OCI-LY1 (cell line): ENCODE data around the gene CYP4F12.

Source experiments
- H2AFZ ChIP-seq: fragments of 200-600 bp; sonication (generic), shearing (Covaris generic); 2 replicates; pipeline ENCODE4 v1.6.0; 2014; ENCODE audit warnings: antibody characterized with exemption, mild to moderate bottlenecking, low read length
- H3F3A ChIP-seq: fragments of 200-600 bp; sonication (generic), shearing (Covaris generic); 2 replicates; pipeline ENCODE4 v1.6.0; 2014; ENCODE audit warnings: mild to moderate bottlenecking, antibody characterized with exemption, low read length, moderate library complexity; ENCODE audit not compliant: insufficient read depth
- H3K27ac ChIP-seq: fragments of 200-600 bp; sonication (generic); 2 replicates; pipeline ENCODE4 v1.5.1; 2014; ENCODE audit warnings: low read length, mixed run types, mild to moderate bottlenecking, low read depth; ENCODE audit not compliant: poor library complexity, severe bottlenecking
- H3K27me3 ChIP-seq: fragments of 200-600 bp; sonication (generic); 2 replicates; pipeline ENCODE4 v1.6.0; 2014; ENCODE audit warnings: antibody characterized with exemption, mild to moderate bottlenecking, low read length, moderate library complexity; ENCODE audit not compliant: insufficient read depth
- H3K36me3 ChIP-seq: fragments of 200-600 bp; sonication (generic); 2 replicates; pipeline ENCODE4 v1.6.1; 2014; ENCODE audit warnings: mild to moderate bottlenecking, antibody characterized with exemption, low read length, moderate library complexity, mixed read lengths; ENCODE audit not compliant: insufficient read depth
- H3K4me1 ChIP-seq: fragments of 200-600 bp; sonication (generic); 2 replicates; pipeline ENCODE4 v1.5.1; 2014; ENCODE audit warnings: mild to moderate bottlenecking, low read length, moderate library complexity; ENCODE audit not compliant: insufficient read depth, severe bottlenecking
- H3K4me2 ChIP-seq: fragments of 200-600 bp; sonication (generic), shearing (Covaris generic); 2 replicates; pipeline ENCODE4 v1.6.1; 2014; ENCODE audit warnings: low read length
- H3K4me3 ChIP-seq: fragments of 200-600 bp; sonication (generic); 2 replicates; pipeline ENCODE4 v1.5.1; 2014; ENCODE audit warnings: low read length, low read depth, mild to moderate bottlenecking, mixed read lengths; ENCODE audit not compliant: poor library complexity, severe bottlenecking
- H3K79me2 ChIP-seq: fragments of 200-600 bp; shearing (Covaris generic); 2 replicates; pipeline ENCODE4 v1.6.1; 2016; ENCODE audit warnings: mixed run types, low read length, mixed read lengths; ENCODE audit not compliant: insufficient read depth
- H3K9ac ChIP-seq: fragments of 200-600 bp; sonication (generic), shearing (Covaris generic); 2 replicates; pipeline ENCODE4 v1.6.1; 2014; ENCODE audit warnings: mild to moderate bottlenecking, low read length, mixed read lengths
- H3K9me2 ChIP-seq: fragments of 200-600 bp; sonication (generic), shearing (Covaris generic); 2 replicates; pipeline ENCODE4 v1.6.1; 2014; ENCODE audit warnings: low read depth, mild to moderate bottlenecking, low read length, mixed read lengths
- H3K9me3 ChIP-seq: fragments of 200-600 bp; shearing (Covaris generic); 2 replicates; pipeline ENCODE4 v1.6.1; 2014; ENCODE audit warnings: low read length, mixed read lengths
- H4K20me1 ChIP-seq: fragments of 200-600 bp; sonication (generic), shearing (Covaris generic); 2 replicates; pipeline ENCODE4 v1.6.0; 2016; ENCODE audit warnings: mild to moderate bottlenecking, low read length; ENCODE audit not compliant: insufficient read depth
- CTCF ChIP-seq: fragments of 200-600 bp; sonication (generic), shearing (Covaris generic); IDR thresholded peaks from 2 replicates; pipeline ENCODE4 v1.5.1; 2017; ENCODE audit warnings: mild to moderate bottlenecking, antibody characterized with exemption, low read length, moderate library complexity, mixed read lengths
- EZH2 ChIP-seq: fragments of 200-600 bp; sonication (generic), shearing (Covaris generic); IDR thresholded peaks from 2 replicates; pipeline ENCODE4 v1.8.0; 2017; ENCODE audit warnings: borderline replicate concordance, mixed run types, mild to moderate bottlenecking, antibody characterized with exemption, low read length, moderate library complexity, mixed read lengths

Gene CYP4F12

GRCh38 chr19:15634105-15634504 is 38.8 kb upstream of the CYP4F12 start:
- no peaks in the 10 kb centered on the region for H4K20me1 ChIP-seq
- no peaks in the 10 kb centered on the region for H3K36me3 ChIP-seq
- H3K4me3 ChIP-seq: no peak overlapping the region
- H3K4me1 ChIP-seq: no peaks in the 10 kb centered on the region
- H3K27ac ChIP-seq: no peak overlapping the region
- no peaks in the 10 kb centered on the region for H3K9me2 ChIP-seq
- H2AFZ ChIP-seq: no peak overlapping the region
- H3K79me2 ChIP-seq: no peaks in the 10 kb centered on the region
- no peaks in the 10 kb centered on the region for H3F3A ChIP-seq
- TF ChIP-seq CTCF (no peak), EZH2 (no peak)
- H3K4me2 ChIP-seq: no peak overlapping the region
- no peaks in the 10 kb centered on the region for H3K27me3 ChIP-seq
- no peaks in the 10 kb centered on the region for H3K9me3 ChIP-seq
- H3K9ac ChIP-seq: no peak overlapping the region

- no peak overlapping the region for H3K9ac ChIP-seq
- H3K9me2 ChIP-seq: no peaks in the 10 kb centered on the region
- no peaks in the 10 kb centered on the region for H4K20me1 ChIP-seq
- no peak overlapping the region for H3K27ac ChIP-seq
- no peaks in the 10 kb centered on the region for H3F3A ChIP-seq
- H3K27me3 ChIP-seq: no peaks in the 10 kb centered on the region
- H2AFZ ChIP-seq: no peak overlapping the region
- no peak overlapping the region for H3K4me2 ChIP-seq
- H3K4me3 ChIP-seq: no peak overlapping the region
- no peaks in the 10 kb centered on the region for H3K4me1 ChIP-seq
- no peaks in the 10 kb centered on the region for H3K79me2 ChIP-seq
- no peaks in the 10 kb centered on the region for H3K9me3 ChIP-seq
- H3K36me3 ChIP-seq: no peaks in the 10 kb centered on the region
- TF ChIP-seq CTCF: no peak
- TF ChIP-seq EZH2: no peak
Observed at GRCh38 chr19:15635016-15635805, 37.7 kb upstream of the CYP4F12 start.

GRCh38 chr19:15636026-15636425 is 36.9 kb upstream of the CYP4F12 start:
- H3K27ac ChIP-seq: no peak overlapping the region
- no peaks in the 10 kb centered on the region for H3K79me2 ChIP-seq
- TF ChIP-seq EZH2: no peak
- TF ChIP-seq CTCF: no peak
- H3K9me3 ChIP-seq: no peaks in the 10 kb centered on the region
- H3F3A ChIP-seq: no peaks in the 10 kb centered on the region
- H3K36me3 ChIP-seq: no peaks in the 10 kb centered on the region
- H3K4me3 ChIP-seq: no peak overlapping the region
- H3K9ac ChIP-seq: no peak overlapping the region
- no peaks in the 10 kb centered on the region for H3K9me2 ChIP-seq
- no peaks in the 10 kb centered on the region for H3K27me3 ChIP-seq
- H4K20me1 ChIP-seq: no peaks in the 10 kb centered on the region
- H2AFZ ChIP-seq: no peak overlapping the region
- no peaks in the 10 kb centered on the region for H3K4me1 ChIP-seq
- no peak overlapping the region for H3K4me2 ChIP-seq
